SK-N-MC (cell line): ENCODE data around the gene MARK2.

Experiments used
- DNase-seq: peaks from one replicate; pipeline ENCODE4 v3.0.0-alpha.2; 2011; ENCODE audit warnings: low read depth, low spot score
- H3K27ac ChIP-seq: fragments of 200-600 bp; sonication (generic); 2 replicates; pipeline ENCODE4 v1.5.1; 2016; ENCODE audit warnings: mixed run types
- H3K36me3 ChIP-seq: fragments of 200-600 bp; sonication (generic); 2 replicates; pipeline ENCODE4 v1.6.1; 2017; ENCODE audit warnings: antibody characterized with exemption, low read length, mixed read lengths; ENCODE audit not compliant: insufficient read depth
- H3K4me3 ChIP-seq: fragments of 200-600 bp; sonication (generic); 2 replicates; pipeline ENCODE4 v1.5.1; 2016
- H3K9ac ChIP-seq: fragments of 200-600 bp; sonication (generic); 2 replicates; pipeline ENCODE4 v1.8.0; 2017; ENCODE audit warnings: mixed run types, mixed read lengths; ENCODE audit not compliant: insufficient read length
- H3K9me3 ChIP-seq: fragments of 200-600 bp; sonication (generic); 2 replicates; pipeline ENCODE4 v1.6.1; 2017; ENCODE audit warnings: low read depth, mild to moderate bottlenecking, antibody characterized with exemption, low read length, moderate library complexity, mixed read lengths
- EZH2 ChIP-seq: fragments of 200-600 bp; sonication (generic); IDR thresholded peaks from one replicate; pipeline ENCODE4 v1.6.1; 2017; ENCODE audit warnings: antibody characterized with exemption
- FOXP2 ChIP-seq: optimal IDR thresholded peaks from 2 replicates; pipeline ENCODE3; 2011; ENCODE audit warnings: mild to moderate bottlenecking, moderate library complexity; ENCODE audit not compliant: insufficient read depth; ENCODE audit errors: extremely low read length, control extremely low read depth
- POLR2AphosphoS5 ChIP-seq: IDR thresholded peaks from 2 replicates; pipeline ENCODE4 v1.6.1; 2012; ENCODE audit warnings: mild to moderate bottlenecking, low read depth, low read length, borderline replicate concordance

Gene MARK2

GRCh38 chr11:63837027-63837688, 1.8 kb upstream of the MARK2 start:
- no peak for TF ChIP-seq EZH2
- no peak for TF ChIP-seq POLR2AphosphoS5
- no peak for TF ChIP-seq FOXP2
- Histone ChIP-seq H3K9me3 (no peaks in the 10 kb centered on the region), H3K36me3 (peaks cover 3% of the 10 kb centered on the region; the same call in 1 of the 2 replicates), H3K27ac (no peak overlapping the region), H3K4me3 (no peak overlapping the region), H3K9ac (no peak overlapping the region)
- DNase-seq = peak; percentile 39

GRCh38 chr11:63837739-63838138, 1.2 kb upstream of the MARK2 start:
- Histone ChIP-seq H3K9me3 (no peaks in the 10 kb centered on the region), H3K27ac (no peak overlapping the region), H3K9ac (peak overlapping the region; percentile 58), H3K36me3 (peaks cover 9% of the 10 kb centered on the region), H3K4me3 (no peak overlapping the region)
- no peak for DNase-seq
- TF ChIP-seq FOXP2 (no peak), POLR2AphosphoS5 (no peak), EZH2 (no peak)

GRCh38 chr11:63838150-63838677, 696 bp upstream of the MARK2 start:
- DNase-seq = no peak
- Histone ChIP-seq H3K27ac (no peak overlapping the region), H3K36me3 (peaks cover 11% of the 10 kb centered on the region)

GRCh38 chr11:63839508-63840355, 822 bp downstream of the MARK2 start:
- Histone ChIP-seq H3K4me3 (peak overlapping the region; percentile 87), H3K27ac (peak overlapping the region; percentile 60; the same call in 1 of the 2 replicates), H3K9me3 (no peaks in the 10 kb centered on the region), H3K36me3 (peaks cover 20% of the 10 kb centered on the region), H3K9ac (peak overlapping the region; percentile 93)
- TF ChIP-seq EZH2 (no peak), POLR2AphosphoS5 (no peak; the same call in 1 of the 2 replicates), FOXP2 (no peak)
- DNase-seq = no peak

More at GRCh38 chr11:63838150-63838677, 696 bp upstream of the MARK2 start:
- Histone ChIP-seq H3K4me3 (peak overlapping the region; percentile 64), H3K9ac (peak overlapping the region; percentile 58), H3K9me3 (no peaks in the 10 kb centered on the region)
- no peak for TF ChIP-seq POLR2AphosphoS5
- no peak for TF ChIP-seq EZH2
- TF ChIP-seq FOXP2 = no peak

- no peaks in the 10 kb centered on the region for H3K9me3 ChIP-seq
- peak overlapping the region; percentile 87 for H3K4me3 ChIP-seq
- H3K27ac ChIP-seq = no peak overlapping the region
- peaks cover 20% of the 10 kb centered on the region for H3K36me3 ChIP-seq
- TF ChIP-seq POLR2AphosphoS5 = no peak
- TF ChIP-seq FOXP2 = no peak
- no peak for TF ChIP-seq EZH2
- H3K9ac ChIP-seq = peak overlapping the region; percentile 93
- DNase-seq = no peak
Observed at GRCh38 chr11:63840356-63841060, 1.6 kb downstream of the MARK2 start.

- Histone ChIP-seq H3K27ac (peak overlapping the region; percentile 37; the same call in 1 of the 2 replicates), H3K36me3 (peaks cover 20% of the 10 kb centered on the region), H3K4me3 (peak overlapping the region; percentile 87), H3K9me3 (no peaks in the 10 kb centered on the region), H3K9ac (peak overlapping the region; percentile 93)
- no peak for DNase-seq
- TF ChIP-seq EZH2 (no peak), FOXP2 (peak; percentile 23)
Observed at GRCh38 chr11:63841554-63841953, 2.6 kb downstream of the MARK2 start.

- DNase-seq = no peak
- Histone ChIP-seq H3K4me3 (no peak overlapping the region), H3K27ac (no peak overlapping the region), H3K36me3 (peaks cover 20% of the 10 kb centered on the region), H3K9me3 (no peaks in the 10 kb centered on the region), H3K9ac (peak overlapping the region; percentile 11)
- TF ChIP-seq EZH2 = no peak
- TF ChIP-seq FOXP2 = no peak
- TF ChIP-seq POLR2AphosphoS5 = no peak
Observed at GRCh38 chr11:63843041-63843440, 4.1 kb downstream of the MARK2 start.

- no peak overlapping the region for H3K27ac ChIP-seq
- no peak for TF ChIP-seq FOXP2
- TF ChIP-seq POLR2AphosphoS5 = no peak
- no peak for TF ChIP-seq EZH2
- peaks cover 20% of the 10 kb centered on the region for H3K36me3 ChIP-seq
- H3K4me3 ChIP-seq = no peak overlapping the region
- H3K9ac ChIP-seq = no peak overlapping the region
- H3K9me3 ChIP-seq = no peaks in the 10 kb centered on the region
- no peak for DNase-seq
Observed at GRCh38 chr11:63844836-63845235, 5.9 kb downstream of the MARK2 start.
